Measurements from ENCODE around the gene C14orf93.
"Not testable (repeated sequence)": the region's sequence is repeated elsewhere in the genome, so short reads cannot be mapped to it uniquely, and the experiment has no call there.

C14orf93 gene

GRCh38 chr14:23020143-23021128 is 10.5 kb upstream of the C14orf93 start:
- no peak for DNase-seq

DNA sequence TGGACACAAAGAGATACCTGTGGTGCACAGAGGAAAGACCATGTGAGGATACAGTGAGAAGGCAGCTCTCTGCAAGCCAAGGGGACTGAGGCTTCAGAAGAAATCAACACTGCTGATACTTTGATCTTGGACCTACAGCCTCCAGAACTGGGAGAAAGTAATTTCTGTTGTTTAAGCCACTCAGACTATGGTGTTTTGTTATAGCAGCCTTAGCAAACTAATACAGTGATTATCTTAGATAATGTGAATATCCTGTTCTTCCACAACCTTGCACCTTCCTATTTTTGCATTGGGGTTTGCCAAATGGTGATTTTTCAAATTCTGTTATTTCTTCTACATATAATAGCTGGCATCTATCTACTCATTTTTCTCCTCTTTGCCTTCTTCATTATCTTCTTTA is 8.2 kb upstream of the C14orf93 start:
- DNase-seq = no peak

GRCh38 chr14:23017091-23017490 is 7.1 kb upstream of the C14orf93 start:
- DNase-seq = no peak

GRCh38 chr14:23015618-23016017 is 5.7 kb upstream of the C14orf93 start:
- peak in 1 of 3 donors; percentile 17 for DNase-seq

DNA sequence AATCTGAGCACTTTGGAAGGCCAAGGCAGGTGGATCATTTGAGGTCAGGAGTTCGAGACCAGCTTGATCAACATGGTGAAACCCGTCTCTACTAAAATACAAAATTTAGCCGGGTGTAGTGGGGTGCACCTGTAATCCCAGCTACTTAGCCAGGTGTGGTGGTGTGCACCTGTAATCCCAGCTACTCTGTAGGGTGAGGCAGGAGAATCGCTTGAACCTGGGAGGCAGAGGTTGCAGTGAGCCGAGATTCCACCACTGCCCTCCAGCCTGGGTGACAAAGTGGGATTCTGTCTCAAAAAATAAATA is 3.8 kb upstream of the C14orf93 start:
- not testable (repeated sequence) for DNase-seq

DNA sequence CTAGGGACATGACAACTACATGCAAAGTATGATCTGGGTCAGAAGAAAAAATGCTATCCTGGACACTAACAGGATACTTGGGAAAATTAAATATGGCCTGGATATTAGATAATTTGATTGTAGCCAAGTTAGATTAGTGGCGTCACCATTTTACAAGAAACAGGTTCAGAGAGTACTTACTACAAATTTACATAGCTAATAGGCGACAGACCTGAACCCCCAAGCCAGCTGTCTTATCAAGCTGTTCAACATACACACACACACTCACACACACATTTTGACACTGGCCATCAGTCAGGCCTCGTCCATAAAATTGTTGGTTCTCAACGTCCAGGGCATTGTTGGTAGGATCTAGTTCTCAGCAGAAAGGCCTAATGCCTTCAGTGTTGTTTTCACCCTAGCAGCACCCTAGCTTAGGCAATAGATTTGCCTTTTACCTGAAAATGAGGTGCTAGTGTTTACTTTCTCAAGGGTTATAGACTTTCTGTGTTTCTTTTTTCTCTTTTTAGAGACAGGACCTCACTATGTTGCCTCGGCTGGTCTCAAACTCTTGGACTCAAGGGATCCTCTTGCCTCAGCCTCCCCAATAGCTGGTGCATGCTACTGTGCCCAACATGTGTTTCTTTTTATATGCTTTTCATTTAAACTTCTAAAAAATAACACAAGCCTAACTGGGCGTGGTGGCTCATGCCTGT is 3.3 kb upstream of the C14orf93 start:
- DNase-seq = no peak

- peak in 1 of 3 donors; percentile 53 for DNase-seq
Measured at GRCh38 chr14:23009483-23009938, 432 bp downstream of the C14orf93 start.

DNA sequence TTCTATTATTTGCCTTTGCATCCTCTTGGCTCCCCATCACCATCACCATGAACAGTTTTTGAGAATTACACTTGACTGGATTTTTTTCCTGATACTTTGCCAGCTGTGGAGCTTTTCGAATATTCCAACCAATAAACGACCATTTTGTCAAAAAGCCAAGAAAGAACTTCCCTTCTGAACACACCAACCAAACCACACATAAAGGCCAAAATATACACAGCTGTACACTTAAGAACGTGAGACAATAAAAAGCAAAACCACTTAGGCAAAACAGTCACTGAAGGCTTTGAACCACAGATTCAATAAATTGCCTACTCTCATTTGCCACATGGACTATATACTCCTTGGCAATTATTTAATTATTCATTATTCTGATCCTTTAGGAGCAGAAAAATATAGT is 1.1 kb downstream of the C14orf93 start:
- peak in 1 of 3 donors; percentile 5 for DNase-seq

- DNase-seq = peak; percentile 97 to 98 (median 97)
Measured at GRCh38 chr14:23006544-23007419, 3.2 kb downstream of the C14orf93 start.

GRCh38 chr14:23006188-23006534 is 3.8 kb downstream of the C14orf93 start:
- DNase-seq = no peak

DNA sequence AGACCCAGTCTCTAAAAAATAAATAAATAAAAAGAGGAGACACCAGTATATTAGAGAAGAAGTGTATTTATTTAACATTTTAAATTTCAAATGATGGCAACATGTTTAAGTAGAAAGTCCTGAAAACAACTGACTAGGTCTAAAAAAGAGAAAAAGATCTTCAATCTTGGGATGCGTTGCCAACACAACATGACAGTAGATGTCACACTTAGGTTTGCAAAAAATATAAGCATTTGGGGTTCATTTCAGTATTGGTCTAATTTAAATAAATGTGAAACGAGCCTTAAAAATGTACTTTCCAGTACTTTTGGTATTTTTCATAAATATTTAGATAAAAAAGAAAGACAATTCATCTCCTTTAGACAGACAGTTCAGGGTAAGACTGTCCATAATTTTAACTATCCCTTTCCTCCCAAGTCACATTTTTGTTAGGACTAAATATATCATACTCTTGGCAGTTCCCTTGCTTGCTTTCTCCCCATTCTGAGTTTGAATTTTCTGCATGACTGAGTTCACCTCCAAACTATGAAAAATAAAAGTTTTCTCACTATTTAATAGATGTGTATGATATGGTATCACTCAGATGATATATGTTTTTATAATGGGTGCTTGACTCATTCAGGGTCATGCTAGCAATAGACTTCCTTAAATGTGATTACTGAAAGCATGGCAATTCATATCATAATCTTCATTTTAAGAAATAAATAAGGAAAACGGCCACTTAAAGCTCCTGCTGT is 4.3 kb downstream of the C14orf93 start:
- peak; percentile 19 to 46 (median 42) for DNase-seq

DNA sequence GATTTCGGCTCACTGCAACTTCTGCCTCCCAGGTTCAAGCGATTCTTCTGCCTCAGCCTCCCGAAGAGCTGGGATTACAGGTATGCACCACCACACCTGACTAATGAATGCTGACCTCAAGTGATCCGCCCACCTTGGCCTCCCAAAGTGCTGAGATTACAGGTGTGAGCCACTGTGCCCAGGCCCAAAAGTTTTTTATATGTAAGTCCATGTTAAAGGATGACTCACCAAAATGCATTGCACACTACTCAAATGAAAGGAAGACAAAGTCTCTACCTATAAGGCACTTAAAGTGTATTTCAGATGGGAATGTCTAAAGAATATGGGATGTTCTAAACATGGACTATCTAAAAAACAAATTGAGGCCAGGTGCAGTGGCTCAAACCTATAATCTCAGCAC is 5.7 kb downstream of the C14orf93 start:
- DNase-seq = not testable (repeated sequence)

GRCh38 chr14:23002592-23002991 is 7.4 kb downstream of the C14orf93 start:
- DNase-seq = no peak

DNA sequence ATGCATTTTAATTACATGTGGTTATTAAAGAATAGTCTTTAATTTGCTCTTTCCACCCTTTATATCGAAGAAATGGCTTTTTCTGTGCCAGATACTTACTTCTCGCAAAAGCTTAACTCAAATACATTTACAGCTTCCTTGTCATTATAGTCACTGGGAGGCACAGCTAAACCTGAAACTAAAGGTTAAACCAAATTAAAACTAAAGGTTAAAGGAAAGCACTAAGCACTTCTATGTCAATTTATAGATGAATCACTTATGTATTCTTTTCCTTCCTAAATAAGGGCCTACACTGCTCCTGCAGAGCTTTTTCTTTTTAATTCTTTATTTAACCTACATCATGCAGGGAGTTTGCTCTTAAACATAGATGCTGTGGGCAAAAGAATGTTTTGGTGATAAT is 9.1 kb downstream of the C14orf93 start:
- no peak for DNase-seq

DNA sequence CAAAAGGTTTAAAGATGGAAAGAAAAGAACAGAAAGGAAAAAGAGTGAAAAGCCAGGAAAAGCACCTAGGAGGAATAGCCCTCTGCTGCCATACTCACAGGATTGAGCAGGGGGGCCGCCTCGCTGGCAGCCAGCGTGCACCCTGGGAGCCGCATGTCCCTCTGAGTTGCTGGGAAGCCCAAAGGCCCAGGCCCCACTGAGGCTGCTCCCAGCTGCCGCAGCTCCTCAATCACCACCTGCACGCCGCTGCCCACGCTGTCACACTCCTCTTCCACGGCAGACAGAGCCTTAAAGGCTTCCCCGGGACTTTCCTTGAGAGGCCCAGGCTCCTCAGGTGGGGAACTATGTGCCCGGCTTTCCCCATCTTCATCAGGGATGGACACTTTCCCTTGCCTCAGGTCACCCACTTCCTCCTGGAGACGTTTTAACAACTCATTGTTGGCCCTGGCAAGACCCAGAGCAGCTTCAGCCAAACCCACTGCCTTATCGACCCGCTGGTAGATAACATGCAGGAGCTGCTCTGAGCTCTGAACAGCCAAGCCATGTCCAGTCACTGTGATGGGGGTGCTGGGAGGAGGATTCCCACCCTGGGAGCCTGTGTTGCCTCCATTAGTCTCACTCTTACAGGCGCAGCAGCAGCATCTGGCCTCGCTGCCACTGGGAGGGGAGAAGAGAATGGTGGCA is 11.5 kb downstream of the C14orf93 start:
- DNase-seq = no peak

- no peak for DNase-seq
Measured at GRCh38 chr14:22997676-22998323, 12.1 kb downstream of the C14orf93 start.

DNA sequence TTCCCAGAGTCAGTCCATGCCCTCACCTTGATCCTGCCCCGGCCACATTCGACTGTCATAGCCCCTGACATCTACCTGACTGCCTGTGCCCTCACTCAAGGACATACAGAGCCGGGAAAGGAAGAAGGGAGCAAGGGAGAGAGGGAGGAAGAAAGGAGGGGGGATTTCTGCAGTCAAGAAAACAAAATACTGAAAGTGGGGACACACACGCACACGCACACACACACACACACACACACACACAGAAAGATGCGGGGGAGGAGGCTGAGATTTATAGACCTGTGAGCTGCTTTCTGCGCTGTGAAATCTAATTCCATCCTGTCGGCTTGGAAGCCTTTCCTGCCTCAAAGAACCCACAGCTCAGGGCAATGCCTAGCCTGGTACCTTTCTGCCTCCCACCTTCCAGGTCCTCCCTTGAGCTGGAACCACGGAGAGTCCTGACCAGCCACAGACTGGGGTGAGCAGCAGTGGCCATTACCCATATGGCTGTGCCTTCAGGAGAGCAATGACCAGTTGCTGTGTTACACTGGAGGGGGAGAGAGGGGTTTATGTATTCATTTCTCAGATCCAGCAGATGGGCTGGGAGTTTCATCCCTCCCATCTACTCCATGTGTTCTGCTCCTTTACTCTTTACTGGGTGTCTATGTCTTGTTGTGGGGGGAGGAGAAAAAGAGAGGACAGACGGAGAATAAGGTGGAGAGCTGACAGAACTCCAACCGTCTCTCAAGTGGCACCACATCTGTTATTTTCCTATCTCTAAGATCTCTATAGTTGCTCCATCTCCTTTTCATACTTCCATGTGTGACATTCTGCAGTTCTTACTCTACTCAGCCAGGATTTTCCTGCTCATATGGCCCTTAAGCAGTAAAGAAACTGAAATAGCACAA is 12.9 kb downstream of the C14orf93 start:
- no peak for DNase-seq

GRCh38 chr14:22995889-22996625 is 13.9 kb downstream of the C14orf93 start:
- no peak for DNase-seq

GRCh38 chr14:22994762-22995275 is 15.1 kb downstream of the C14orf93 start:
- peak; percentile 36 to 59 (median 58) for DNase-seq
